PC-9 (cell line): ENCODE results near the gene MEIS2. TPM values are rescaled to one million over a fixed set of nuclear protein-coding genes. Genes with fewer than 3 reads are reported as not detected.

ENCODE experiments used
- BruUV-seq: library from RNA; stranded (reverse); fragments of 400-500 nt; replicated peaks from 2 replicates; lab custom pipeline; 2021; lab: Mats Ljungman, UMichigan
- CTCF ChIA-PET: fragments of 300-600 bp; sonication (Branson Sonifier 250); formaldehyde crosslinking; loops from one replicate; lab custom pipeline; 2022; ENCODE audit warnings: antibody characterized with exemption; lab: Charles Lee
- POLR2A ChIA-PET: fragments of 300-600 bp; sonication (Branson Sonifier 250); formaldehyde crosslinking; loops from one replicate; lab custom pipeline; 2022; ENCODE audit warnings: antibody characterized with exemption; ENCODE audit not compliant: unreplicated experiment; lab: Charles Lee
- DNase-seq, 2 experiments: peaks; one replicate each; pipeline versions ENCODE4 v3.0.0 to v3.0.0-alpha.2; 2015 to 2022; ENCODE audit warnings: mixed read lengths in 1 of 2
- H2AFZ ChIP-seq: fragments of 200-600 bp; sonication (generic); 2 replicates; pipeline ENCODE4 v1.8.1; 2017; ENCODE audit warnings: antibody characterized with exemption
- H3F3A ChIP-seq: fragments of 200-600 bp; sonication (generic); 2 replicates; pipeline ENCODE4 v1.8.1; 2017; ENCODE audit warnings: antibody characterized with exemption, mild to moderate bottlenecking, low read depth; ENCODE audit not compliant: insufficient read depth
- H3K27ac ChIP-seq: fragments of 200-600 bp; sonication (generic); 2 replicates; pipeline ENCODE4 v1.6.1; 2016; ENCODE audit warnings: mixed run types
- H3K27me3 ChIP-seq: fragments of 200-600 bp; sonication (generic); 2 replicates; pipeline ENCODE4 v1.6.1; 2016; ENCODE audit warnings: low read depth, mixed run types; ENCODE audit not compliant: insufficient read depth
- H3K36me3 ChIP-seq: fragments of 200-600 bp; sonication (generic); 2 replicates; pipeline ENCODE4 v1.6.1; 2016; ENCODE audit warnings: low read depth, mixed run types
- H3K4me1 ChIP-seq: fragments of 200-600 bp; sonication (generic); replicated peaks from 2 replicates; pipeline ENCODE4 v1.6.1; 2016; ENCODE audit warnings: mixed run types; ENCODE audit not compliant: insufficient read depth
- H3K4me2 ChIP-seq: fragments of 200-600 bp; sonication (generic); 2 replicates; pipeline ENCODE4 v1.6.1; 2017; ENCODE audit warnings: mixed run types
- H3K4me3 ChIP-seq: fragments of 200-600 bp; sonication (generic); 2 replicates; pipeline ENCODE4 v1.6.1; 2016; ENCODE audit warnings: mixed run types
- H3K79me2 ChIP-seq: fragments of 200-600 bp; sonication (generic); 2 replicates; pipeline ENCODE4 v1.6.1; 2017; ENCODE audit warnings: low read depth, mixed run types
- H3K9me2 ChIP-seq: fragments of 200-600 bp; sonication (generic); 2 replicates; pipeline ENCODE4 v1.8.1; 2017; ENCODE audit warnings: mild to moderate bottlenecking; ENCODE audit not compliant: insufficient read depth
- H3K9me3 ChIP-seq: fragments of 200-600 bp; sonication (generic); 2 replicates; pipeline ENCODE4 v1.8.1; 2016; ENCODE audit warnings: low read depth; ENCODE audit not compliant: insufficient read depth
- H4K20me1 ChIP-seq: fragments of 200-600 bp; sonication (generic); 2 replicates; pipeline ENCODE4 v1.8.1; 2017; ENCODE audit not compliant: insufficient read depth
- EZH2 ChIP-seq: fragments of 200-600 bp; sonication (generic); IDR thresholded peaks from 2 replicates; pipeline ENCODE4 v1.8.0; 2017; ENCODE audit warnings: antibody characterized with exemption, low read depth
- intact Hi-C: fragments of 100-400 bp; cut with micrococcal nuclease; formaldehyde crosslinking; loops from one replicate; pipeline ENCODE4 v1.10.0; 2022; ENCODE audit not compliant: unreplicated experiment
- total RNA-seq: library from RNA; stranded (reverse); gene quantifications from 2 replicates; pipeline ENCODE4 v1.2.3, GENCODE V29; 2021
- TF ChIP-seq, protein P1 (sequence below): fragments of 200-600 bp; sonication (generic); conservative IDR thresholded peaks from 2 replicates; pipeline ENCODE4 v1.6.1; 2017; ENCODE audit warnings: mixed run types, antibody characterized with exemption, mild to moderate bottlenecking, moderate library complexity

MEIS2 gene
- total RNA-seq, 1 experiment from 2014 or later = 29.1 TPM

DNA sequence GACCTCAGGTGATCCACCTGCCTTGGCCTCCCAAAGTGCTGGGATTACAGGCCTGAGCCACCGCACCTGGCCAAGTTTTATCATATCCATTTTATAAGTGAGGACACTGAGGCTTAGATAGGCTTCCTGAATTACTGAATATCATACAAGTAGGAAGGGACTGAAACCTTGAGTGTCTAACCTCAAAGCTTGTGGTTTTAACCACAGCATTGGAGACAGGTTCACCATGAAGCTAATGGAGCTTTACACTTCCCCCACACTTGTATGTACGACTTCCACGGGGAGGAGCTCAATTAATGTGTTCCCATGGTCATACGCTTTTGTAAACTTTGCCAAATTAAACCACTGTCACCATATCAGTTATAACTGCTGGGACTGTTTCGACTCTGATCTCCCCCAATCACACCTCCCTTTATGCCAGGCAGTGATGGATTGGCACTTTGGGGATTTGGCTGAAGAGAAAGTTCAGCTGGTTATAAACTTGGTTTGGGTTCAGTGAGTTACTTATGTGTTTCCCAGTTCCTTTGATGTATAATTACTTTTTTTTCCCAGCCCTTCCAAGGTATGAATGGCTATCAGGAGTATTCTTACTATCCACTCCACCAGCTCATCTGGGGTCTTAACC lies 38.4 kb upstream of the MEIS2 start:
- Histone ChIP-seq H3K9me3 (no peaks in the 10 kb centered on the region), H3K36me3 (no peaks in the 10 kb centered on the region), H4K20me1 (no peaks in the 10 kb centered on the region), H3F3A (no peaks in the 10 kb centered on the region), H3K4me3 (no peak overlapping the region), H2AFZ (no peak overlapping the region), H3K27ac (no peak overlapping the region), H3K4me2 (no peak overlapping the region), H3K9me2 (no peaks in the 10 kb centered on the region), H3K4me1 (no peaks in the 10 kb centered on the region), H3K79me2 (no peaks in the 10 kb centered on the region), H3K27me3 (no peaks in the 10 kb centered on the region)
- no TSS peak for BruUV-seq
- no peak for DNase-seq
- ChIA-PET CTCF (no interaction called here), POLR2A (no interaction called here)
- no peak for TF ChIP-seq EZH2
- TF ChIP-seq, protein P1, sequence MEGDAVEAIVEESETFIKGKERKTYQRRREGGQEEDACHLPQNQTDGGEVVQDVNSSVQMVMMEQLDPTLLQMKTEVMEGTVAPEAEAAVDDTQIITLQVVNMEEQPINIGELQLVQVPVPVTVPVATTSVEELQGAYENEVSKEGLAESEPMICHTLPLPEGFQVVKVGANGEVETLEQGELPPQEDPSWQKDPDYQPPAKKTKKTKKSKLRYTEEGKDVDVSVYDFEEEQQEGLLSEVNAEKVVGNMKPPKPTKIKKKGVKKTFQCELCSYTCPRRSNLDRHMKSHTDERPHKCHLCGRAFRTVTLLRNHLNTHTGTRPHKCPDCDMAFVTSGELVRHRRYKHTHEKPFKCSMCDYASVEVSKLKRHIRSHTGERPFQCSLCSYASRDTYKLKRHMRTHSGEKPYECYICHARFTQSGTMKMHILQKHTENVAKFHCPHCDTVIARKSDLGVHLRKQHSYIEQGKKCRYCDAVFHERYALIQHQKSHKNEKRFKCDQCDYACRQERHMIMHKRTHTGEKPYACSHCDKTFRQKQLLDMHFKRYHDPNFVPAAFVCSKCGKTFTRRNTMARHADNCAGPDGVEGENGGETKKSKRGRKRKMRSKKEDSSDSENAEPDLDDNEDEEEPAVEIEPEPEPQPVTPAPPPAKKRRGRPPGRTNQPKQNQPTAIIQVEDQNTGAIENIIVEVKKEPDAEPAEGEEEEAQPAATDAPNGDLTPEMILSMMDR = no peak
- intact Hi-C loops = loop anchor here (10.0 kb wide), 1 partner anchor 746 kb away; no protein-coding TSS in a partner anchor

DNA sequence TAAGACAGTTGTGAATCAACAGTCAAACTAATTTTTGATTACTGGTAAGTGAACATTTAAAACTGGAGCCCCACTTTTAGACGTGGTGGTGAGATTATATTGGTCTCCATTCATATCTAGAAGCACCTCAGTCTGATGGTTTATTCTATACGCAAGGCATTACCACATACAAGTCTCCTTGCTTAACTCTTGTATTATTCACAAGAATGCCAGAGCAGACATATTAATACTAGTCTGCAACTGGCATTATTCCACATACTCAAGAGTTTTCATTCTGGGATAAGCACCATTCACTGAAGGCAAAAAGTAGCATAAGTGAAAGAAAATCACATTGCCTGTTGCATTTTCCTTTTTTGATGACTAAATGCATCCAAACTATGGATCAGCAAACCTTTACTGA lies 36.9 kb upstream of the MEIS2 start:
- TF ChIP-seq, protein P1 = no peak
- no peak for TF ChIP-seq EZH2
- no peak overlapping the region for H3K27ac ChIP-seq
- H3K9me2 ChIP-seq = no peaks in the 10 kb centered on the region
- H3K4me2 ChIP-seq = no peak overlapping the region
- ChIA-PET POLR2A (no interaction called here), CTCF (no interaction called here)
- H3K79me2 ChIP-seq = no peaks in the 10 kb centered on the region
- no peaks in the 10 kb centered on the region for H3K36me3 ChIP-seq
- no peaks in the 10 kb centered on the region for H3K27me3 ChIP-seq
- no peaks in the 10 kb centered on the region for H3K4me1 ChIP-seq
- DNase-seq = no peak
- H2AFZ ChIP-seq = no peak overlapping the region
- no TSS peak for BruUV-seq
- intact Hi-C loops = loop anchor here (10.0 kb wide), 1 partner anchor 748 kb away; no protein-coding TSS in a partner anchor
- H4K20me1 ChIP-seq = no peaks in the 10 kb centered on the region
- no peaks in the 10 kb centered on the region for H3K9me3 ChIP-seq
- H3F3A ChIP-seq = no peaks in the 10 kb centered on the region
- H3K4me3 ChIP-seq = no peak overlapping the region

DNA sequence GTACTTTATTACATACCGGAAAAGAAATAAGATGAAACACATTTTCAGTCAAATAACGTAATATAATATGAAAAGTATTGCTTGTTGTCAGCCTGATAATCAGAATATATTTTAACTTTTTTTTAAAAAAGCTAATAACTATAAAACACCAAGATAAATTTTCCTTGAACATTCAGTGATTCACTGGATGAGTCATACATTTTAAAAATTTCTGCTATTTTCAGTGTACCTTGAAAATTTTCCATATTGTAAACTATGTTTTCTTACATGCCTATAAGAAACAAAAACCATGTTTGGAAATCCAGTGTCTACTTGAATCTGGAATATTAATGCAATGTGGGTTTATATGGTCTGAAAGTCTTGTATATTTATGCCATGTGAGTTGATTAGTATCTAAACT lies 36.3 kb upstream of the MEIS2 start:
- ChIA-PET CTCF (interaction anchor here (0.6 kb wide), 1 partner anchor 268 kb away, joined by 3 read pairs; no protein-coding TSS in a partner anchor), POLR2A (no interaction called here)
- BruUV-seq = no TSS peak
- no peaks in the 10 kb centered on the region for H3K9me2 ChIP-seq
- no peaks in the 10 kb centered on the region for H3K27me3 ChIP-seq
- intact Hi-C loops = loop anchor here (10.0 kb wide), 1 partner anchor 748 kb away; no protein-coding TSS in a partner anchor
- no peak overlapping the region for H2AFZ ChIP-seq
- no peak for DNase-seq
- H3K4me1 ChIP-seq = no peaks in the 10 kb centered on the region
- H4K20me1 ChIP-seq = no peaks in the 10 kb centered on the region
- H3K79me2 ChIP-seq = no peaks in the 10 kb centered on the region
- no peak overlapping the region for H3K4me2 ChIP-seq
- H3F3A ChIP-seq = no peaks in the 10 kb centered on the region
- H3K36me3 ChIP-seq = no peaks in the 10 kb centered on the region
- TF ChIP-seq, protein P1 = no peak
- no peak for TF ChIP-seq EZH2
- no peak overlapping the region for H3K27ac ChIP-seq
- H3K4me3 ChIP-seq = no peak overlapping the region
- H3K9me3 ChIP-seq = no peaks in the 10 kb centered on the region
